ENCODE results near the gene FKBP1B. TPM values are rescaled to one million over a fixed set of nuclear protein-coding genes. Genes with fewer than 3 reads are reported as not detected.

FKBP1B gene
- total RNA-seq, 1 donor from 2014 or later: 26.0 TPM

GRCh38 chr2:24046930-24047702 lies 2.4 kb upstream of the FKBP1B start, which contains the start of gene WDCP:
Gene WDCP (minus strand): TSS chr2:24047391. CDS start chr2:24039494, 7,897 bp downstream.
- DNase-seq (ENCODE audit: low read depth): peak; percentile 96
- no peak for TF ChIP-seq CTCF (IDR thresholded peaks at IDR 0.05; ENCODE audit: insufficient read depth, low read length, poor library complexity, severe bottlenecking)
- Histone ChIP-seq H3K36me3 (ENCODE audit: control insufficient read depth, insufficient read depth, low read length) (no peaks in the 10 kb centered on the region), H3K27me3 (ENCODE audit: control insufficient read depth, insufficient read depth, low read length) (no peaks in the 10 kb centered on the region), H3K4me3 (ENCODE audit: low read depth, low read length) (peak within 1 kb of the TSS; percentile 76)

GRCh38 chr2:24047703-24048033 lies 1.9 kb upstream of the FKBP1B start:
- Histone ChIP-seq H3K4me3 (ENCODE audit: low read depth, low read length) (no peak overlapping the region), H3K36me3 (ENCODE audit: control insufficient read depth, insufficient read depth, low read length) (no peaks in the 10 kb centered on the region), H3K27me3 (ENCODE audit: control insufficient read depth, insufficient read depth, low read length) (no peaks in the 10 kb centered on the region)
- TF ChIP-seq CTCF (IDR thresholded peaks at IDR 0.05; ENCODE audit: insufficient read depth, low read length, poor library complexity, severe bottlenecking): no peak
- DNase-seq (ENCODE audit: low read depth): no peak

- TF ChIP-seq CTCF (IDR thresholded peaks at IDR 0.05; ENCODE audit: insufficient read depth, low read length, poor library complexity, severe bottlenecking): no peak
Measured at GRCh38 chr2:24048769-24049484, 614 bp upstream of the FKBP1B start.

GRCh38 chr2:24050041-24050979 lies 769 bp downstream of the FKBP1B start:
- no peak for DNase-seq (ENCODE audit: low read depth)
- peak overlapping the region; percentile 65 for H3K4me3 ChIP-seq (ENCODE audit: low read depth, low read length)
- no peaks in the 10 kb centered on the region for H3K27me3 ChIP-seq (ENCODE audit: control insufficient read depth, insufficient read depth, low read length)
- no peak for TF ChIP-seq CTCF (IDR thresholded peaks at IDR 0.05; ENCODE audit: insufficient read depth, low read length, poor library complexity, severe bottlenecking)
- H3K36me3 ChIP-seq (ENCODE audit: control insufficient read depth, insufficient read depth, low read length): no peaks in the 10 kb centered on the region

More at GRCh38 chr2:24048769-24049484, 614 bp upstream of the FKBP1B start:
- H3K27me3 ChIP-seq (ENCODE audit: control insufficient read depth, insufficient read depth, low read length): no peaks in the 10 kb centered on the region
- DNase-seq (ENCODE audit: low read depth): no peak
- H3K36me3 ChIP-seq (ENCODE audit: control insufficient read depth, insufficient read depth, low read length): no peaks in the 10 kb centered on the region
- H3K4me3 ChIP-seq (ENCODE audit: low read depth, low read length): peak overlapping the region; percentile 65

GRCh38 chr2:24051833-24052232 lies 2.3 kb downstream of the FKBP1B start:
- no peak for TF ChIP-seq CTCF (IDR thresholded peaks at IDR 0.05; ENCODE audit: insufficient read depth, low read length, poor library complexity, severe bottlenecking)

More at GRCh38 chr2:24051833-24052232, 2.3 kb downstream of the FKBP1B start:
- Histone ChIP-seq H3K36me3 (ENCODE audit: control insufficient read depth, insufficient read depth, low read length) (no peaks in the 10 kb centered on the region), H3K27me3 (ENCODE audit: control insufficient read depth, insufficient read depth, low read length) (no peaks in the 10 kb centered on the region), H3K4me3 (ENCODE audit: low read depth, low read length) (no peak overlapping the region)
- DNase-seq (ENCODE audit: low read depth): no peak
